ENCODE measurements around the gene A2ML1.
"Not testable (repeated sequence)": the region's sequence is repeated elsewhere in the genome, so short reads cannot be mapped to it uniquely, and the experiment has no call there.

The A2ML1 gene

DNA sequence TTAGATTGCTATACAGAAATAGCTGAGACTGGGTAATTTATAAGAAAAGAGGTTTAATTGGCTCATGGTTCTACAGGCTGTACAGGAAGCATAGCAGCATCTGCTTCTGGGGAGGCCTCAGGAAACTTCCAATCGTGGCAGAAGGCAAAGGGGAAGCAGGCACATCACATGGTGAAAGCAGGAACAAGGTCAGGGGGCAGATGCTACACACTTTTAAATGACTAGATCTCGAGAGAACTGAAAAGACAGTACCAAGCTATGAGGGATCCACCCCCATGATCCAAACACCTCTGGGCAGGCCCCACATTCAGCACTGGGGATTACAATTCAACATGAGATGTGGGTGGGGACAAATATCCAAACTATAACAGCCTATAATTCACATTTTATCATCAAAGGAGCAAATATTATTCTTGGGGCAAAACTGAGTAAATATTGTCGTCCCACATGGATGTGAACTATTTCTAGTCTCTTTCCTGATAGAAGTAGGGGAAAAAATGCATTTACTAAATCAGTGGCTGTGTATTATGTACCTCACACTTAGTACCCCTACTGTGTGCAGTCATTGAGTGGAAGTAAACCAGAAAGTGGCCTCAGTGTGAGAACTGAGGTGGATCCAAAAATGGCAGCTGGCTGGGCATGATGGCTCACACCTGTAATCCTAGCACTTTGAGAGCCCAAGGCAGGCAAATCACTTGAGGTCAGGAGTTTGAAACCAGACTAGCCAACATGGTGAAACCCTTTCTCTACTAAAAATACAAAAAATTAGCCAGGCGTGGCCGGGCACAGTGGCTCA is 25.4 kb upstream of the A2ML1 start:
- TF ChIP-seq, protein P1, sequence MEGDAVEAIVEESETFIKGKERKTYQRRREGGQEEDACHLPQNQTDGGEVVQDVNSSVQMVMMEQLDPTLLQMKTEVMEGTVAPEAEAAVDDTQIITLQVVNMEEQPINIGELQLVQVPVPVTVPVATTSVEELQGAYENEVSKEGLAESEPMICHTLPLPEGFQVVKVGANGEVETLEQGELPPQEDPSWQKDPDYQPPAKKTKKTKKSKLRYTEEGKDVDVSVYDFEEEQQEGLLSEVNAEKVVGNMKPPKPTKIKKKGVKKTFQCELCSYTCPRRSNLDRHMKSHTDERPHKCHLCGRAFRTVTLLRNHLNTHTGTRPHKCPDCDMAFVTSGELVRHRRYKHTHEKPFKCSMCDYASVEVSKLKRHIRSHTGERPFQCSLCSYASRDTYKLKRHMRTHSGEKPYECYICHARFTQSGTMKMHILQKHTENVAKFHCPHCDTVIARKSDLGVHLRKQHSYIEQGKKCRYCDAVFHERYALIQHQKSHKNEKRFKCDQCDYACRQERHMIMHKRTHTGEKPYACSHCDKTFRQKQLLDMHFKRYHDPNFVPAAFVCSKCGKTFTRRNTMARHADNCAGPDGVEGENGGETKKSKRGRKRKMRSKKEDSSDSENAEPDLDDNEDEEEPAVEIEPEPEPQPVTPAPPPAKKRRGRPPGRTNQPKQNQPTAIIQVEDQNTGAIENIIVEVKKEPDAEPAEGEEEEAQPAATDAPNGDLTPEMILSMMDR (IDR thresholded peaks at IDR 0.05), result no peak
- Histone ChIP-seq H3K27me3 (no peaks in the 10 kb centered on the region), H3K27ac (no peak overlapping the region), H3K4me3 (no peak overlapping the region), H3K4me1 (no peaks in the 10 kb centered on the region), H3K9me3 (no peaks in the 10 kb centered on the region), H3K36me3 (no peaks in the 10 kb centered on the region)
- intact Hi-C loops (cut with DNase I; ENCODE audit: low total_unique reads), result no loop called here
- DNase-seq, result no peak

DNA sequence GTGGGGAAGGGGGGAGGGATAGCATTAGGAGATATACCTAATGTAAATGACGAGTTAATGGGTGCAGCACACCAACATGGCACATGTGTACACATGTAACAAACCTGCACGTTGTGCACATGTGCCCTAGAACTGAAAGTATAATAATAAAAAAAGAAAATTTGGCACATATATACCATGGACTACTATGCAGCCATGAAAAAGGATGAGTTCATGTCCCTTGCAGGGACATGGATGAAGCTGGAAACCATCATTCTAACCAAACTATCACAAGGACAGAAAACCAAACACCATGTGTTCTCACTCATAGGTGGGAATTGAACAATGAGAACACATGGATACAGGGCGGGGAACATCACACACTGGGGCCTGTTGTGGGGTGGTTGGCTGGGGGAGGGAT is 21.2 kb upstream of the A2ML1 start:
- H3K9me3 ChIP-seq; H3K27me3 ChIP-seq; DNase-seq; H3K27ac ChIP-seq; H3K4me1 ChIP-seq; intact Hi-C loops (cut with DNase I; ENCODE audit: low total_unique reads); H3K4me3 ChIP-seq; H3K36me3 ChIP-seq: not testable (repeated sequence)

DNA sequence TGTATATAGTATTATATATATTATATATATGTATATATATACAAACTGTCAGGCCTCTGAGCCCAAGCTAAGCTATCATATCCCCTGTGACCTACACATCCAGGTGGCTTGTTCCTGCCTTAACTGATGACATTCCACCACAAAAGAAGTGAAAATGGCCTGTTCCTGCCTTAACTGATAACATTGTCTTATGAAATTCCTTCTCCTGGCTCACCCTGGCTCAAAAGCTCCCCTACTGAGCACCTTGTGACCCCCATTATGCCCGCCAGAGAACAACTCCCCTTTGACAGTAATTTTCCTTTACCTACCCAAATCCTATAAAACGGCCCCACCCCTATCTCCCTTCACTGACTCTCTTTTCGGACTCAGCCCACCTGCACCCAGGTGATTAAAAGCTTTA is 17.6 kb upstream of the A2ML1 start:
- H3K4me3 ChIP-seq; DNase-seq; intact Hi-C loops (cut with DNase I; ENCODE audit: low total_unique reads); H3K9me3 ChIP-seq; H3K27ac ChIP-seq; H3K36me3 ChIP-seq; H3K27me3 ChIP-seq; H3K4me1 ChIP-seq: not testable (repeated sequence)

DNA sequence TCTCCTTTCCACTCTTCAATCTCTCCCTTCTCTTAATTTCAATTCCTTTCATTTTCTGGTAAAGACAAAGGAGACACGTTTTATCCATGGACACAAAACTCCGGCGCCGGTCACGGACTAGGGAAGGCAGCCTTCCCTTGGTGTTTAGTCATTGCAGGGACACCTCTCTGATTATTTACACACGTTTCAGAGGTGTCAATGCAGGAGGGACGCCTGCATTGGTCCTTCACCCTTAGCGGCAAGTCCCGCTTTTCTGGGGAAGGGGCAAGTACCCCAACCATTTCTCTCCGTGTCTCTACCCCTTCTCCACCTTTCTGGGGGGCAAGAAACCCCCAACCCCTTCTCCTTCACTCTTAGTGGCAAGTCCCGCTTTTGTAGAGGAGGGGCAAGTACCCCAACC is 16.9 kb upstream of the A2ML1 start:
- H3K36me3 ChIP-seq; H3K9me3 ChIP-seq; H3K27me3 ChIP-seq; DNase-seq; intact Hi-C loops (cut with DNase I; ENCODE audit: low total_unique reads); H3K4me3 ChIP-seq; H3K4me1 ChIP-seq; H3K27ac ChIP-seq: not testable (repeated sequence)

DNA sequence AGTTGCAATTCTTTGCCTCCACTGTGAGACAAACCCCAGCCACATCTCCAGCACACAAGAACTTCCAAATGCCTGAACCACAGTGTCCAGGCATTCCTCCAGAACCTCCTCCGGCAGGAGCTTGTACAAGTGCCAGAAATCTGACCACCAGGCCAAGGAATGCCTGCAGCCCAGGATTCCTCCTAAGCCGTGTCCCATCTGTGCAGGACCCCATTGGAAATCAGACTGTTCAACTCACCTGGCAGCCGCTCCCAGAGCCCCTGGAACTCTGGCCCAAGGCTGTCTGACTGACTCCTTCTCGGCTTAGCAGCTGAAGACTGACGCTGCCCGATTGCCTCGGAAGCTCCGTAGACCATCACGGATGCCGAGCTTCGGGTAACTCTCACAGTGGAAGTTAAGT is 15.3 kb upstream of the A2ML1 start:
- H3K4me3 ChIP-seq; H3K36me3 ChIP-seq; H3K9me3 ChIP-seq; H3K4me1 ChIP-seq; H3K27me3 ChIP-seq; H3K27ac ChIP-seq; DNase-seq; intact Hi-C loops (cut with DNase I; ENCODE audit: low total_unique reads): not testable (repeated sequence)

DNA sequence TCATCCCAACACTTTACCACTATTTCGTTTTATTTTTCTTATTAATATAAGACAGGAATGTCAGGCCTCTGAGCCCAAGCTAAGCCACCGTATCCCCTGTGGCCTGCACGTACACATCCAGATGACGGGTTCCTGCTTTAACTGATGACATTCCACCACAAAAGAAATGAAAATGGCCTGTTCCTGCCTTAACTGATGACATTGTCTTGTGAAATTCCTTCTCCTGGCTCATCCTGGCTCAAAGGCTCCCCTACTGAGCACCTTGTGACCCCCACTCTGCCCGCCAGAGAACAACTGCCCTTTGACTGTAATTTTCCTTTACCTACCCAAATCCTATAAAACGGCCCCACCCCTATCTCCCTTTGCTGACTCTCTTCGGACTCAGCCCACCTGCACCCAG is 12.3 kb upstream of the A2ML1 start:
- DNase-seq; H3K9me3 ChIP-seq; H3K4me1 ChIP-seq; intact Hi-C loops (cut with DNase I; ENCODE audit: low total_unique reads); H3K36me3 ChIP-seq; H3K27me3 ChIP-seq; H3K4me3 ChIP-seq; H3K27ac ChIP-seq: not testable (repeated sequence)

DNA sequence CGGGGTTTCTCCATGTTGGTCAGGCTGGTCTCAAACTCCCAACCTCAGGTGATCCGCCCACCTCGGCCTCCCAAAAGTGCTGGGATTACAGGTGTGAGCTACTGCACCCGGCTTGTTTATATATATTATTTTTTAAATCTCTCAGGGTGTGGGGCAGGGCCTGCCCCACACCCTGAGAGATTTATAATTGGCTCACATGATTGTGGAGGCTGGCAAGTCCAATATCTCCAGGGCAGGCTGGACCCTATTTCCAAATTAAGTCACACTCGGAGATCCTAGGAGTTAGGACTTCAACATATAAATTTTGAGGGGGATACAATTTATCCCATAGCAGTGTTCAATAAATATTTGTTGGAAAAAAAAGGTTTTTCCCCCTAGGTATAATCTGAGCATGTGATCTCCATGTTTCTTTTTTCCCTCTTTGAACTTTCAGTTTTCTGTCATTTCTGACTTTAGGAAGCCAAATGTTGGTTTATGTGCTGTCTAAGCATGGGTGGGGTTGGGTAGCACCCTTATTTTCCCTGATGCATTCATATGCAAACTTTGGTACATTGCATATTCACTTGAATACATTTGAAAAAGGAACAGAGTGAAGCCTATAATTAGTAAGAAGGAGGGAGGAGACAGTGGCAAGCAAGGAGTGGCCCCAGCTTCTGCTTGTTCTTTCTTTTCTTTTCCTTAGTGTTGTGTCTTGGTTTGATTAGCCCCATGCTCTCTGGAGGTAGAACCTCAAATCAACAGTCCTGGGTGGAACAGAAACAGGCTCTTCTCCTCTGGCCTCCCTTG is 8.7 kb upstream of the A2ML1 start:
- H3K4me3 ChIP-seq, result no peak overlapping the region
- no peak overlapping the region for H3K27ac ChIP-seq
- intact Hi-C loops (cut with DNase I; ENCODE audit: low total_unique reads), result no loop called here
- H3K4me1 ChIP-seq, result peaks cover 0 to 5% (median 0%) of the 10 kb centered on the region in 4 donors
- H3K36me3 ChIP-seq, result no peaks in the 10 kb centered on the region
- DNase-seq, result no peak
- no peaks in the 10 kb centered on the region for H3K27me3 ChIP-seq
- H3K9me3 ChIP-seq, result no peaks in the 10 kb centered on the region
- TF ChIP-seq, protein P1 (IDR thresholded peaks at IDR 0.05), result no peak

DNA sequence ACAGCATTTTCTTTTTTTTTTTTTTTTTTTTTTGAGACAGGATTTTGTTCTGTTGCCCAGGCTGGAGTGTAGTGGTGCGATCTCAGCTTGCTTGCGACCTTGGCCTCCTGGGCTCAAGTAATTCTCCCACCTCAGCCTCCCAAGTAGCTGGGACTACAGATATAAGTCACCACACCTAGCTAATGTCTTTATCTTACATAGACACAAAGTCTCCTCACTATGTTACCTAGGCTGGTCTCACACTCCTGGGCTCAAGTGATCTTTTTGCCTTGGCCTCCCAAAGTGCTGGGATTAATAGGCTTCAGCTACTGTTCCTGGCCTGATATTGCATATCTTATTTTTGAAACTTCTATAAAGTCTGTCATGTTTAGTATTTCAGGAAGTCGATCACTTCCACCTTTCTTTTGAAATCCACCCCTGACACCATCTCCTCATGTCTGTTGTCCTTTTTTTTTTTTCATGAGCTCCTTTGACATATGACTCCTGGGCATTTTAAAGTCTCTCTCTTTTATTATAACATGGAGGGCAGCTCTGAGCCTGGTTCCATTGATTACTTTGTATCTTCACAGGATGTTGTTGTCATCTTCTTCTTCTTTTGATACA is 5.9 kb upstream of the A2ML1 start:
- Histone ChIP-seq H3K27ac (no peak overlapping the region), H3K27me3 (no peaks in the 10 kb centered on the region), H3K9me3 (no peaks in the 10 kb centered on the region), H3K4me1 (peaks cover 0 to 5% (median 0%) of the 10 kb centered on the region in 4 donors), H3K36me3 (no peaks in the 10 kb centered on the region), H3K4me3 (no peak overlapping the region)
- no peak for DNase-seq
- intact Hi-C loops (cut with DNase I; ENCODE audit: low total_unique reads), result no loop called here
- TF ChIP-seq, protein P1 (IDR thresholded peaks at IDR 0.05), result no peak
